Activated T-helper 2 cell treated with anti-CD3 and anti-CD28 coated beads, Interferon-gamma antibody, Interleukin-2, Interleukin-4, amounts not matched to agents 10 μg/mL and 5 μg/mL and 100 μg/mL, durations not matched to agents 14 hours and 24 hours and 36 hours (primary cell): ENCODE data around the gene HIKESHI. TPM values are rescaled to one million over a fixed set of nuclear protein-coding genes. Genes with fewer than 3 reads are reported as not detected.
"Not testable (repeated sequence)": the region's sequence is repeated elsewhere in the genome, so short reads cannot be mapped to it uniquely, and the experiment has no call there.

Experiments
- DNase-seq: peaks from one replicate; pipeline ENCODE4 v3.0.0; 2021; ENCODE audit warnings: low spot score
- H3K27ac Mint-ChIP-seq: one replicate; pipeline ENCODE4 v1.8.0; 2021; ENCODE audit warnings: mixed read lengths
- H3K27me3 Mint-ChIP-seq: one replicate; pipeline ENCODE4 v1.8.0; 2021; ENCODE audit warnings: low read depth, mixed read lengths
- H3K36me3 Mint-ChIP-seq: one replicate; pipeline ENCODE4 v1.8.0; 2021; ENCODE audit warnings: low read depth, mixed read lengths
- H3K4me1 Mint-ChIP-seq: one replicate; pipeline ENCODE4 v1.8.0; 2021; ENCODE audit warnings: low read depth, mixed read lengths
- H3K4me3 Mint-ChIP-seq: one replicate; pipeline ENCODE4 v1.8.0; 2021; ENCODE audit warnings: low read depth, mild to moderate bottlenecking, moderate library complexity, mixed read lengths
- H3K9me3 Mint-ChIP-seq: one replicate; pipeline ENCODE4 v1.8.0; 2021; ENCODE audit warnings: mixed read lengths
- intact Hi-C: fragments of 100-400 bp; cut with micrococcal nuclease; formaldehyde crosslinking; loops from one replicate; pipeline ENCODE4 v1.15.1; 2023
- total RNA-seq: library from RNA; stranded (reverse); gene quantifications from 2 replicates; pipeline ENCODE4 v1.2.3, GENCODE V29; 2022

Gene HIKESHI
- total RNA-seq, 1 donor from 2014 or later, result 56.0 TPM

GRCh38 chr11:86313793-86314192, 11.8 kb downstream of the HIKESHI start:
- H3K27me3 Mint-ChIP-seq, result no peaks in the 10 kb centered on the region
- peaks cover 74% of the 10 kb centered on the region for H3K36me3 Mint-ChIP-seq
- DNase-seq, result no peak
- H3K4me3 Mint-ChIP-seq, result no peak overlapping the region
- peaks cover 18% of the 10 kb centered on the region for H3K4me1 Mint-ChIP-seq
- H3K27ac Mint-ChIP-seq, result no peak overlapping the region
- no peaks in the 10 kb centered on the region for H3K9me3 Mint-ChIP-seq
- intact Hi-C loops, result no loop called here

GRCh38 chr11:86314636-86315035, 12.6 kb downstream of the HIKESHI start:
- no peak for DNase-seq
- intact Hi-C loops, result no loop called here
- Mint-ChIP-seq H3K27me3 (no peaks in the 10 kb centered on the region), H3K4me1 (peaks cover 18% of the 10 kb centered on the region), H3K36me3 (peaks cover 70% of the 10 kb centered on the region), H3K9me3 (no peaks in the 10 kb centered on the region), H3K4me3 (no peak overlapping the region), H3K27ac (no peak overlapping the region)

GRCh38 chr11:86335131-86335767, 33.2 kb downstream of the HIKESHI start:
- H3K4me1 Mint-ChIP-seq, result no peaks in the 10 kb centered on the region
- peaks cover 70% of the 10 kb centered on the region for H3K36me3 Mint-ChIP-seq
- H3K27me3 Mint-ChIP-seq, result no peaks in the 10 kb centered on the region
- no peak overlapping the region for H3K27ac Mint-ChIP-seq
- no peak for DNase-seq
- no peak overlapping the region for H3K4me3 Mint-ChIP-seq
- peaks cover 4% of the 10 kb centered on the region for H3K9me3 Mint-ChIP-seq
- intact Hi-C loops, result no loop called here

- Mint-ChIP-seq H3K4me3 (no peak overlapping the region), H3K4me1 (no peaks in the 10 kb centered on the region), H3K9me3 (peaks cover 4% of the 10 kb centered on the region), H3K27ac (no peak overlapping the region), H3K27me3 (no peaks in the 10 kb centered on the region), H3K36me3 (peaks cover 77% of the 10 kb centered on the region)
- no peak for DNase-seq
- intact Hi-C loops, result no loop called here
Measured at GRCh38 chr11:86337227-86337626, 35.2 kb downstream of the HIKESHI start.

- Mint-ChIP-seq H3K27me3 (no peaks in the 10 kb centered on the region), H3K4me1 (no peaks in the 10 kb centered on the region), H3K4me3 (no peak overlapping the region), H3K27ac (no peak overlapping the region), H3K9me3 (peaks cover 4% of the 10 kb centered on the region), H3K36me3 (peaks cover 58% of the 10 kb centered on the region)
- DNase-seq, result no peak
- intact Hi-C loops, result no loop called here
Measured at GRCh38 chr11:86341382-86341781, 39.3 kb downstream of the HIKESHI start.

GRCh38 chr11:86346513-86346912, 44.5 kb downstream of the HIKESHI start:
- Mint-ChIP-seq H3K27me3 (no peaks in the 10 kb centered on the region), H3K4me3 (no peak overlapping the region), H3K4me1 (no peaks in the 10 kb centered on the region), H3K36me3 (peaks cover 32% of the 10 kb centered on the region), H3K27ac (no peak overlapping the region), H3K9me3 (no peaks in the 10 kb centered on the region)
- intact Hi-C loops, result no loop called here
- no peak for DNase-seq

- Mint-ChIP-seq H3K27ac (no peak overlapping the region), H3K4me3 (no peak overlapping the region), H3K27me3 (no peaks in the 10 kb centered on the region), H3K9me3 (no peaks in the 10 kb centered on the region), H3K4me1 (no peaks in the 10 kb centered on the region), H3K36me3 (peaks cover 3% of the 10 kb centered on the region)
- intact Hi-C loops, result no loop called here
- no peak for DNase-seq
Measured at GRCh38 chr11:86355256-86355655, 53.2 kb downstream of the HIKESHI start.

GRCh38 chr11:86357412-86357811, 55.4 kb downstream of the HIKESHI start:
- not testable (repeated sequence) for DNase-seq

GRCh38 chr11:86358720-86359119, 56.7 kb downstream of the HIKESHI start:
- Mint-ChIP-seq H3K4me3 (no peak overlapping the region), H3K4me1 (no peaks in the 10 kb centered on the region)

More at GRCh38 chr11:86357412-86357811, 55.4 kb downstream of the HIKESHI start:
- H3K4me1 Mint-ChIP-seq, H3K4me3 Mint-ChIP-seq, H3K27me3 Mint-ChIP-seq, H3K36me3 Mint-ChIP-seq, H3K27ac Mint-ChIP-seq, H3K9me3 Mint-ChIP-seq, intact Hi-C loops: not testable (repeated sequence)

GRCh38 chr11:86360775-86361395, 58.8 kb downstream of the HIKESHI start:
- DNase-seq, result no peak
- no peaks in the 10 kb centered on the region for H3K36me3 Mint-ChIP-seq
- no peak overlapping the region for H3K4me3 Mint-ChIP-seq
- no peaks in the 10 kb centered on the region for H3K27me3 Mint-ChIP-seq
- intact Hi-C loops, result no loop called here
- H3K27ac Mint-ChIP-seq, result no peak overlapping the region
- H3K4me1 Mint-ChIP-seq, result no peaks in the 10 kb centered on the region
- peaks cover 13% of the 10 kb centered on the region for H3K9me3 Mint-ChIP-seq

More at GRCh38 chr11:86358720-86359119, 56.7 kb downstream of the HIKESHI start:
- Mint-ChIP-seq H3K9me3 (peaks cover 8% of the 10 kb centered on the region), H3K36me3 (no peaks in the 10 kb centered on the region), H3K27me3 (no peaks in the 10 kb centered on the region), H3K27ac (no peak overlapping the region)
- no peak for DNase-seq
- intact Hi-C loops, result no loop called here

GRCh38 chr11:86363424-86363823, 61.4 kb downstream of the HIKESHI start:
- no peaks in the 10 kb centered on the region for H3K36me3 Mint-ChIP-seq
- intact Hi-C loops, result no loop called here
- H3K27me3 Mint-ChIP-seq, result peaks cover 1% of the 10 kb centered on the region
- no peaks in the 10 kb centered on the region for H3K4me1 Mint-ChIP-seq
- DNase-seq, result no peak
- H3K27ac Mint-ChIP-seq, result no peak overlapping the region
- H3K4me3 Mint-ChIP-seq, result no peak overlapping the region
- peaks cover 13% of the 10 kb centered on the region for H3K9me3 Mint-ChIP-seq

GRCh38 chr11:86365546-86365945, 63.5 kb downstream of the HIKESHI start:
- Mint-ChIP-seq H3K9me3 (peaks cover 15% of the 10 kb centered on the region), H3K36me3 (no peaks in the 10 kb centered on the region), H3K4me1 (no peaks in the 10 kb centered on the region), H3K27me3 (peaks cover 1% of the 10 kb centered on the region), H3K4me3 (no peak overlapping the region), H3K27ac (no peak overlapping the region)
- DNase-seq, result no peak
- intact Hi-C loops, result no loop called here

GRCh38 chr11:86369668-86370067, 67.6 kb downstream of the HIKESHI start:
- Mint-ChIP-seq H3K4me1 (peaks cover 7% of the 10 kb centered on the region), H3K9me3 (peaks cover 2% of the 10 kb centered on the region), H3K4me3 (no peak overlapping the region), H3K27me3 (peaks cover 6% of the 10 kb centered on the region), H3K36me3 (no peaks in the 10 kb centered on the region), H3K27ac (no peak overlapping the region)
- intact Hi-C loops, result no loop called here
- no peak for DNase-seq
